ENCODE measurements around the gene CD300LB.
"Not testable (repeated sequence)": the region's sequence is repeated elsewhere in the genome, so short reads cannot be mapped to it uniquely, and the experiment has no call there.

Gene CD300LB

DNA sequence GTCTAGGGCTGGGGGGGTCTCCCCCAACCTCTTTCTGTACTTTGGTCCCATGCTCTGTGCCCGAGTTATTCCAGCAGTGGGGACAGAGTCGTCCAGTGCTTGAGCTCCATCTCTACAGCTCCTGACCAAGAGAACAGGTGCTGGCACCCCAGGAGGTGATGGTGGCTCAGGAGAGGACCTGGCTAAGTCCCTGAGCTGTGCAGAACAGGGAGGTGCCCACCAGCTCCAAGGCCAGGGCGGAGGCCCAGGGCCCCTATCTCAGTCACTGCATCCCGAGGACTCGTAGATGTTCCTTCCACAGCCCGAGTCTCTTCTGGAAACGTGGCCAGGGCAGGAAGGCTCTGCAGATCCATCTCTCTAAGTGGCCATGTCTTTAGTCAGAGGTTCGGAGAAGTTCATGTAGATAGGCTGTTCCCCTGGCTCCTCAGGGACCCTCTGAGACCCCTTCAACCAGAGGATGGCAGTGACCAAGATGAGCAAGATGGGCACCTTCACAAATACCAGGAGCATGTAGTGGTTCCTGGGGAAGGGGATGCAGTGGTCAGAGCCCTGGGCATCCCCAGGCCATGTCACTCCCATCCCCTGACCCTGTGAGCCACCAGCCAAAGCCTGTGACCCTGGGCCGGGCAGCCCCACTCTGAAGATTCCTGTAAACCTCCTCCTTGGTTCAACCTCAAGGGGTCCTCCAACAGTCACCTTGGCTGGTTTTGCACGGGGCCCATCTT is 8.7 kb downstream of the CD300LB start:
- DNase-seq = no peak
- Histone ChIP-seq H3K27me3 (replicated peaks) (no peaks in the 10 kb centered on the region), H3K36me3 (replicated peaks) (no peaks in the 10 kb centered on the region), H3K27ac (no peak overlapping the region), H3K4me3 (ENCODE audit: low read depth, low read length) (no peak overlapping the region)
- TF ChIP-seq, protein P1, sequence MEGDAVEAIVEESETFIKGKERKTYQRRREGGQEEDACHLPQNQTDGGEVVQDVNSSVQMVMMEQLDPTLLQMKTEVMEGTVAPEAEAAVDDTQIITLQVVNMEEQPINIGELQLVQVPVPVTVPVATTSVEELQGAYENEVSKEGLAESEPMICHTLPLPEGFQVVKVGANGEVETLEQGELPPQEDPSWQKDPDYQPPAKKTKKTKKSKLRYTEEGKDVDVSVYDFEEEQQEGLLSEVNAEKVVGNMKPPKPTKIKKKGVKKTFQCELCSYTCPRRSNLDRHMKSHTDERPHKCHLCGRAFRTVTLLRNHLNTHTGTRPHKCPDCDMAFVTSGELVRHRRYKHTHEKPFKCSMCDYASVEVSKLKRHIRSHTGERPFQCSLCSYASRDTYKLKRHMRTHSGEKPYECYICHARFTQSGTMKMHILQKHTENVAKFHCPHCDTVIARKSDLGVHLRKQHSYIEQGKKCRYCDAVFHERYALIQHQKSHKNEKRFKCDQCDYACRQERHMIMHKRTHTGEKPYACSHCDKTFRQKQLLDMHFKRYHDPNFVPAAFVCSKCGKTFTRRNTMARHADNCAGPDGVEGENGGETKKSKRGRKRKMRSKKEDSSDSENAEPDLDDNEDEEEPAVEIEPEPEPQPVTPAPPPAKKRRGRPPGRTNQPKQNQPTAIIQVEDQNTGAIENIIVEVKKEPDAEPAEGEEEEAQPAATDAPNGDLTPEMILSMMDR (IDR thresholded peaks at IDR 0.05; ENCODE audit: low read depth, low read length, missing control alignments) = no peak
- in situ Hi-C loops (cut with HindIII; ENCODE audit: low pct_ligation_motif_present, low sequenced_read_pairs) = no loop called here

DNA sequence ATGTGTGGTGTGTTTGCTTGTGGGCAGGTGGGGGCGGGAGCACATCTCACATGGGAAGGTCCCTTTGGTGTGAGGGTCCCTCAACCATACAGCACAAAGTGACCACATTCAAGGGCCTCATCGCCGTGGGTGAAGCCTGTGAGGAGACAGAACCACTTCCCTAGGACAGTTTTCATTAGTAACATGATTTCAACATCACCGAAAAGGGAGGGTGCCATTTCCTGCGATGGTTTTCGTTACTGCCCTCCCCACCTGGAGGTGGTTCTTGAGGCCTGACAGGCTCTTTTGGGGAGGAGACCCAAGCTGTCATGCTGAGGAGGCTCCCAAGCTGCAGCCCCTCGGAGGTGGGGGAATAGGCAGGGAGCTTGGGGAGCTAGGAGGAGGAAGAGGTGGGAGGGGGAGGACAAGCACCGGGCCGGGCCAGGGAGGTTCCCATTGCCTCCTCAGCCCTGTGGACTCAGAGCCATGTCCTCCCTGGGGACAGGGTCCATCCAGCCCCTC is 9.5 kb downstream of the CD300LB start:
- TF ChIP-seq, protein P1 (IDR thresholded peaks at IDR 0.05; ENCODE audit: low read depth, low read length, missing control alignments) = no peak
- DNase-seq = no peak
- Histone ChIP-seq H3K4me3 (ENCODE audit: low read depth, low read length) (no peak overlapping the region), H3K27ac (no peak overlapping the region), H3K27me3 (replicated peaks) (no peaks in the 10 kb centered on the region), H3K36me3 (replicated peaks) (no peaks in the 10 kb centered on the region)
- in situ Hi-C loops (cut with HindIII; ENCODE audit: low pct_ligation_motif_present, low sequenced_read_pairs) = no loop called here

DNA sequence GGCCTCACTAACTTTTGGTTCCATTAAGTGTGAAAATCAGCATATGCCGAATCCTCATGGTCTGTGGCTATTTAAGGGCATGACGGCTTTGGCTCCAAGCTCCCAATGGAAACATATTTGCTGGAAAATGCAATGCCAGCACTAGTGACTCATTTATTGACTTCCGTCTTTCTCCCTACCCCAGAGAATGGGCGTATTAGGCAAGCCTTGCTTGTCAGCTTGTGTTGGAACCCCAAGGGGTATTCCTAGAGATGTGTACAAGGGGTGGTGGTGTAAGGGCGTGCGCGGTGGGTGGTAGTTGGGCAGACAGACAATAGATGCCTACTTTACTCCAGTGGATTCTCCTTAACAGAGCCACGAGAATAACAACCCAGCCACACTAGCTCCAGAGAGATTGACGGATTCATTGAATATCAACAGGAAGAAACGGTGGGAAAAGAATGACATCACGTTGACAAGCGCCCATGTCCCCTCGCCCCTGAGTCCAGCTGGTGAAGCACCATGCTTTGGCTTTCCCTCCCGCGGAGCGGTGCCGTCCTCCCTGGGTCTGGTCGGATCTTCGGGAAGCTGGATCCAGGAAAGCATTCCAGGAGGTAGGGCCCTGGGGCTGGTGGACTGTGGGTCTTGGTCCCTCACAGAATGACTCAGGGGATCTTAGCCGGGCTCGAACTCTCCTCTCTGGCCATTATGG is 10.3 kb downstream of the CD300LB start:
- H3K4me3 ChIP-seq (ENCODE audit: low read depth, low read length) = no peak overlapping the region
- H3K36me3 ChIP-seq (replicated peaks) = no peaks in the 10 kb centered on the region
- DNase-seq = no peak
- in situ Hi-C loops (cut with HindIII; ENCODE audit: low pct_ligation_motif_present, low sequenced_read_pairs) = no loop called here
- H3K27ac ChIP-seq = no peak overlapping the region
- TF ChIP-seq, protein P1 (IDR thresholded peaks at IDR 0.05; ENCODE audit: low read depth, low read length, missing control alignments) = no peak
- no peaks in the 10 kb centered on the region for H3K27me3 ChIP-seq (replicated peaks)

DNA sequence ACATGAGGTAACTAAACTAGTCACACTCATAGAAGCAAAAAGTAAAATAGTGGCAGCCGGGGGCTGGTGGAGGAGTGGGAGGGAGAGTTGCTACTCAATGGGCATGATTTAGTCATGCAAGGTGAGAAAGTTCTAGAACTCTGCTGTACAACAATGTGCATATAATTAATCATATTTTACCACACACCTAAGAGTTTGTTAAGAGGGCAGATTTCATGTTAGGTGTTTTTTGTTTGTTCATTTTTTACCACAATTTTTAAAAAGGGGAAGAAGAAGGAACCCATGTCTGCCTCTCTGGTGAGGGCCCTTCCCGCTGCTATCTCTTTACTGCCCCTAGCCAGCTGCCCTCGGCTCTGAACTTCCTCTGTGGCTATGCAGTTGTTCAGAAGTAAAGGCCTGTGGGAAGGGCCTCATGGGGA is 11.2 kb downstream of the CD300LB start:
- Histone ChIP-seq H3K36me3 (replicated peaks) (no peaks in the 10 kb centered on the region), H3K4me3 (ENCODE audit: low read depth, low read length) (no peak overlapping the region), H3K27ac (no peak overlapping the region), H3K27me3 (replicated peaks) (no peaks in the 10 kb centered on the region)
- in situ Hi-C loops (cut with HindIII; ENCODE audit: low pct_ligation_motif_present, low sequenced_read_pairs) = no loop called here
- DNase-seq = no peak
- TF ChIP-seq, protein P1 (IDR thresholded peaks at IDR 0.05; ENCODE audit: low read depth, low read length, missing control alignments) = no peak

DNA sequence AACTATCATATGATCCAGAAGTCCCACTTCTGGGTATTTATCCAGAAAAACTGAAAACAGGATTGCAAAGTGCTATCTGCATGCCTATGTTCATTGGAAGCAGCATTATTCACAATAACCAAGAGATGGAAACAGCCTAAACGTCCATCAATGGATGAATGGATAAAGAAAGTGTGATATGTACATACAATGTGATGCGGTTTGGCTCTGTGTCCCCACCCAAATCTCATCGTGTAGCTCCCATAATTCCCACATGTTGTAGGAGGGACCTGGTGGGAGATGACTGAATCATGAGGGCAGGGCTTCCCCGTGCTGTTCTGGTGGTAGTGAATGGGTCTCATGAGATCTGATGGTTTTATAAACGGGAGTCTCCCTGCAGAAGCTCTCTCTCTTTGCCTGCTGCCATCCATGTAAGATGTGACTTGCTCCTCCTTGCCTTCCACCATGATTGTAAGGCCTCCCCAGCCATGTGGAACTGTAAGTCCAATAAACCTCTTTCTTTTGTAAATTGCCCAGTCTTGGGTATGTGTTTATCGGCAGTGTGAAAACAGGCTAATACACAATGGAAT is 12.8 kb downstream of the CD300LB start:
- in situ Hi-C loops (cut with HindIII; ENCODE audit: low pct_ligation_motif_present, low sequenced_read_pairs) = not testable (repeated sequence)

More for the DNA sequence above, 12.8 kb downstream of the CD300LB start:
- not testable (repeated sequence) for DNase-seq; H3K4me3 ChIP-seq (ENCODE audit: low read depth, low read length); H3K36me3 ChIP-seq (replicated peaks); H3K27me3 ChIP-seq (replicated peaks); H3K27ac ChIP-seq

All from brain microvascular endothelial cell (primary cell).